Lower leg skin (tissue), 4 donors: ENCODE data around the gene DSG1. TPM values are rescaled to one million over a fixed set of nuclear protein-coding genes. Genes with fewer than 3 reads are reported as not detected.

Experiments
- DNase-seq, 2 donors: peaks; one replicate each; pipeline ENCODE4 v3.0.0-alpha.2; 2019; ENCODE audit warnings: low spot score in 2 of 2
- H3K4me3 ChIP-seq: fragments of 200-600 bp; sonication (generic); 2 replicates; pipeline ENCODE4 v1.5.1; 2017; ENCODE audit warnings: mild to moderate bottlenecking, low read depth; ENCODE audit not compliant: poor library complexity, severe bottlenecking
- CTCF ChIP-seq, 3 donors: fragments of 450-650 bp; IDR thresholded peaks; one replicate each; pipeline ENCODE4 v1.5.1; 2016; ENCODE audit warnings: antibody characterized with exemption in 3 of 3, mild to moderate bottlenecking in 3 of 3, moderate library complexity in 2 of 3
- POLR2A ChIP-seq, 2 donors: fragments of 450-650 bp; IDR thresholded peaks; one replicate each; pipeline ENCODE4 v1.6.1; 2016 to 2017; ENCODE audit warnings: antibody characterized with exemption in 2 of 2, mild to moderate bottlenecking in 1 of 2, moderate library complexity in 1 of 2
- WGBS, 2 donors: methylation state at CpG; one replicate each; pipeline ENCODE4 v1.1.5; 2018; 5-methylcytosine and 5-hydroxymethylcytosine counted together
- intact Hi-C: fragments of 100-400 bp; cut with DNase I; formaldehyde crosslinking; loops from one replicate; pipeline ENCODE4 v1.15.0; 2023; ENCODE audit warnings: low total_unique reads
- total RNA-seq, 4 donors: library from RNA; depleted of rRNA; stranded (reverse); fragments of >200 nt; gene quantifications; one replicate each; pipeline ENCODE4 v1.1.0, GENCODE V29; 2016

DSG1 gene
- total RNA-seq, 4 donors from 2014 or later, result 1,512 to 1,963 (median 1,775) TPM

GRCh38 chr18:31294199-31294747 is 23.7 kb upstream of the DSG1 start:
- H3K4me3 ChIP-seq, result no peak overlapping the region
- WGBS, 2 donors, result 51 to 56% methylated on average over 5 of the region's 5 CpGs
- peak in 1 of 2 donors; percentile 32 for DNase-seq
- intact Hi-C loops, result no loop called here
- TF ChIP-seq CTCF (IDR thresholded peaks at IDR 0.05) (no peak), POLR2A (IDR thresholded peaks at IDR 0.05) (no peak)

- intact Hi-C loops, result no loop called here
- DNase-seq, result no peak
- TF ChIP-seq CTCF (IDR thresholded peaks at IDR 0.05) (no peak), POLR2A (IDR thresholded peaks at IDR 0.05) (no peak)
- H3K4me3 ChIP-seq, result no peak overlapping the region
- WGBS, 2 donors, result 58 to 64% methylated on average over 2 of the region's 2 CpGs
Observed at GRCh38 chr18:31297248-31297647, 20.7 kb upstream of the DSG1 start.

GRCh38 chr18:31301201-31301655 is 16.7 kb upstream of the DSG1 start:
- no peak overlapping the region for H3K4me3 ChIP-seq
- no peak for DNase-seq
- intact Hi-C loops, result no loop called here
- TF ChIP-seq POLR2A (IDR thresholded peaks at IDR 0.05) (no peak), CTCF (IDR thresholded peaks at IDR 0.05) (no peak)
- WGBS, 2 donors, result 48 to 53% methylated on average over 3 of the region's 3 CpGs

GRCh38 chr18:31302991-31303390 is 15.0 kb upstream of the DSG1 start:
- H3K4me3 ChIP-seq, result no peak overlapping the region
- intact Hi-C loops, result no loop called here
- DNase-seq, result no peak
- TF ChIP-seq CTCF (IDR thresholded peaks at IDR 0.05) (no peak), POLR2A (IDR thresholded peaks at IDR 0.05) (no peak)

GRCh38 chr18:31303771-31304170 is 14.2 kb upstream of the DSG1 start:
- 71 to 76% methylated on average over 3 of the region's 3 CpGs for WGBS, 2 donors
- intact Hi-C loops, result no loop called here

More at GRCh38 chr18:31303771-31304170, 14.2 kb upstream of the DSG1 start:
- no peak for DNase-seq
- no peak overlapping the region for H3K4me3 ChIP-seq
- TF ChIP-seq CTCF (IDR thresholded peaks at IDR 0.05), result no peak
- no peak for TF ChIP-seq POLR2A (IDR thresholded peaks at IDR 0.05)
